Measurements from ENCODE around the gene LRIG3.
"Not testable (repeated sequence)": the region's sequence is repeated elsewhere in the genome, so short reads cannot be mapped to it uniquely, and the experiment has no call there.

LRIG3 gene

DNA sequence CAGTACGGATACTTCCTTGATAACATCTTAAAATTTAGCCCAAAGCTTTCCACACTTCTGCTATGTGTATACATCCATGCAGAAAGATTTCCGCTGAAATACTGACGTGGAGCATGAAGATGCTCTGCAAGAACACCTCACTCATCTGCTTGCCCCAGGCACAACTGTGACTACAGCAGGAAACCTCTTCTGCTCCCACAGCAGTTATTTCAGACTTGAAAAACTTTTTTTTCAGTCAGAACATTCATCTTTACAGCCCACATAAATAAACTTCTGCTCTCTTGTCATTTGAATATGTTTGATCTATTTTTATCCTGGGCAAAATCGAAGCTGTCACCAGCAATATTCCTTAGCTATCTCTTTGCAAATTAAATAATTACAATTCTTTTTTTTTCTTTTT, 6.8 kb upstream of the LRIG3 start:
- DNase-seq, result no peak

DNA sequence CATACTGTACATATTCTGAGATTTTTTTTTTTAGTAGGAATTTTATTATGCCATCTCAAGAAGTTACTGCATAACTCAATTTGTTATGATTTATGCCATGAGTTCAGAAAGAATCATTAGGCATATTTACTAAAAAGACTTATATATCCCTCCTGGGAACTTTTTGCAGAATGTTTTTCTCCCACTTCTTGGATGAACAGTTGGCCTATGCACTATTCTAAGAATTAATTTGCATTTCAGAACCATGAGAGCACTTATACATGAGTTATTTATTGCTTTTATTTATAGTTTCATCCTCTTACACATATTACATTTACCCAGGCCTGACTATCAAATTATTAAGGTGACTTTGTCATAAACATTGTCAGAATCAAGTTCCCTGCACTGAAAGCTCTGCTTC, 6.3 kb upstream of the LRIG3 start:
- DNase-seq, result no peak

DNA sequence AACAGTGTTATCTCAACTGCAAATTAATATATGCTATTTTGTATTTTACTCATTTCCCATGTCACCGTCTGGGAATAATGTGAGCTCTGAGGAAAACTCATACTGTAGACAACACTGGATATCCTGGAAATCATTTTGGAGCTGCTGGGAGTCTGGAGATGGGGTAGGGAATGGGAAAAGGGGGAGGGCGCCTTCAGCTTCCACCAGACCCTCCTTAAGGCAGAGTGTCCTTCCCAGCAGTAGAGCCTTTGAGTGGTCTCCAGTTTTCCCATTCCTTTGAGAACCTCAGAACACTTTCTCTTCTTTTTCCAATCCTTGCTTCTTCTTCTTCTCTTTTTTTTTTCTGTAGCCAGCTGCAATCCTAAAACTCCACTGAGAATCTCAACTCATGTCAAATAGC, 5.4 kb upstream of the LRIG3 start:
- DNase-seq, result no peak

DNA sequence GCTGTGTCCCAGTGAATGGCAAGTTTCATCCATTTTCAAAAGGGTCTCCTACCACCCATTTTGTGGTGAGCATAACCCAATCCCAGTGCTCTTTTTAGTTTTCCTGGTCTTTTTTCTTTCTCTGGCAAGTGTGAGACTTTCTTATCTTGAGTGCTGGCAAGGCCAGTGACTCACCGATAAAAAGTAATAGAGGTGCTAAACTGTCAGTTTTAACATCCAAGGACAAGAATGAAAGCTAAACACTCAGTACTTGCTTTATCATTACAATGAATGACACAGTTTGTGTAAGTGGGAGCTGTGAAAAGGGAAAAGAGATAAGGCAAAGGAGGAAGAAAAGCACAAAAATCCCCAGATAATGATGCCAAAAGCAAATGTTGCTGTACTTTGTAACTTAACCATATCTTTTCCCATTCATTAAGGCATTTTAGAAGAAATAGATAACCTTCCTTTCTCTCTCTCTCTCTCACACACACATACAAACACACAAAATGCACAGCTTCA, 4.9 kb upstream of the LRIG3 start:
- DNase-seq, result no peak

DNA sequence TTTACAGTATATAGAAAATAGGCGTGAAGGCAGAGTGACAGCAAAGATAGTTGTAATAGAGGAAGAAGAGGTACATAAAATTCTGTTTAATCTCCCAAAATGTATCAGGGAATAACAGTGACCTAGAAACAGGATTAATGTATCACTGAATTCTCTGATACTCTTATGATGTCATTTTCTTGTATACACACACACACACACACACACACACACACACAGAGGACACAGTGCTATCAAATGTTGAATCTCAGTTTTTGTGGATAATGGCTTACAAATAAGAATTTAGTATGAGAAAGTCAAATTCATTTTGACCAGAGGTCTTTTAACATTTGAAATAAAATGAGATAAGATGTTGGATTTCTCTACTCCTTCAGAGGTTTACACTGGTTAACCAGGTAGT, 4.3 kb upstream of the LRIG3 start:
- no peak for DNase-seq

DNA sequence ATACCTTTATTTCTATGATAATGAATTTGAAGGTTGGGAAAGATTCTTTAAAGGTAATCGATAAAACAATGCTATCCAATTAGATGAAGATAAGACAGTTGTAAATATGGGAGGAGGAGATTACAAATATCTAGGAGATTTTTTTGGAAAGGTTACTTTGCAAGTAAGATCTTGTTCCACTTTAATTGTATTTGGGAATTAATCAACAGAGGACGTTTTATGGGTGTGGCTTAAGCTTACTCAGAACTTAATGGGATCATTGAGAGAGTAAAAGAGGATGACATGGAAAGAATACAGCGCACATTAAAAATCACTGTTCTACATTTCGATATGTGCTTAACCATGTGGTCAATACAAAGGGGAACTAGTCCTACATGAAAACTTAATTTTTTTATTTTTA, 3.5 kb upstream of the LRIG3 start:
- no peak for DNase-seq

DNA sequence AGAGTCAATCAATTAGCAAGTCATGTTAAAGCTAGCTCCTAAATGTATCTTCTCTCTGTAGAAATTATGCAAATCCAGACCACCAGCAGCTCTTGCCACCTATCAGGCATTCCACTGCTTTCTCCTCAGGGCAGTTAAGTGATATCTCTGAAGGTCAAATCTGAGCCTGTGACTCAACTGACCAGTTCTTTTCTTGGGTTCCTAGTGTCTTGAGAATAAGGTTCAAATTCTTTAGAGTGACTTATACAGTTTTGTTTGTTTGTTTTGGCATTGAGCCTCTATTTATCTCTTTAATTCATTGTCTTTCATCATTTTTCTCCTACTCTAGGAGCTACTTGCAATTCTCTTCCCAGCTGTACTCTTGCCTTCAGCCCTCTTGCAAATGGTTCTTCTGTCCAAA, 2.5 kb upstream of the LRIG3 start:
- no peak for DNase-seq

DNA sequence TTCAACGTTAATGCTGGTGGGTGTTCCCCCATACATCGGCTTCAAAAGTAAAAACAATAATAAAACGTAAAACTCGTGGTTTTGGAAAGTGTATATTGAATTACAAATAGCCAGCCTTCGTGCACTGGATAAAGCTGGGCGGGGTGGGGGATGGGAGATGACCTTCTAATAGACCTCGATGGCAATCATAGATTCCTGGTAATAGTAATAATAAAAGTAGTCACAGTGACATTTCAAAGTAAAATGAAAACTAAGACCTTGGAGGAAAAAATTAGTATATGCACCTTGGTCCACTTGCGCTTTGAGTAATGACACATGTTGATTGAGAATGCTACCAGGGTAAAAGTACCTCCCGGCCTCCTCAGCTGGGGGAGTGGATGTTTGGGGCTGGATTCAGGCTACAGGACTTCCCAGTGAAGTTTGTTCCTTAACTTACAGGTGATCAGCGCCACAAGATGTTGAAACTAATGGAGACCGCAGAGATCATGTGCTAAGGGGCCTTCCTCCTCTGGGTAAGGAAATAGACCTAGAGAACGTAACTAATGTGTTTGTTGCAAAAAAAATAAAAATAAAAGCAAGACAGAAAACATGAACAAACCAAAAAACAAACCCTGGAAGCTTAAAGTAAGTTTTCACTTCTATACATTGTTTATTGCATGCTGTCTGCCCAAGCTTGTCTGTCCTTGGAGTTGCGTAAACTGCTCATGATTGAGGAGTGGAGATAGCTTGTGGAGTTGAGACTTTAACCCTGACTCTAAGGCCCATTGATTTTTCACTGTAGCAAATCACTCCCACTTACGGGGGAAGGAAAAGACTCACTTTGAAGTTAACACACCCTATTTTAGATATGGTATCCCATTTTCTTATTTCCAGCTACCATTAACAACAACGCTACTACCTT, 907 bp upstream of the LRIG3 start:
- DNase-seq, result no peak

DNA sequence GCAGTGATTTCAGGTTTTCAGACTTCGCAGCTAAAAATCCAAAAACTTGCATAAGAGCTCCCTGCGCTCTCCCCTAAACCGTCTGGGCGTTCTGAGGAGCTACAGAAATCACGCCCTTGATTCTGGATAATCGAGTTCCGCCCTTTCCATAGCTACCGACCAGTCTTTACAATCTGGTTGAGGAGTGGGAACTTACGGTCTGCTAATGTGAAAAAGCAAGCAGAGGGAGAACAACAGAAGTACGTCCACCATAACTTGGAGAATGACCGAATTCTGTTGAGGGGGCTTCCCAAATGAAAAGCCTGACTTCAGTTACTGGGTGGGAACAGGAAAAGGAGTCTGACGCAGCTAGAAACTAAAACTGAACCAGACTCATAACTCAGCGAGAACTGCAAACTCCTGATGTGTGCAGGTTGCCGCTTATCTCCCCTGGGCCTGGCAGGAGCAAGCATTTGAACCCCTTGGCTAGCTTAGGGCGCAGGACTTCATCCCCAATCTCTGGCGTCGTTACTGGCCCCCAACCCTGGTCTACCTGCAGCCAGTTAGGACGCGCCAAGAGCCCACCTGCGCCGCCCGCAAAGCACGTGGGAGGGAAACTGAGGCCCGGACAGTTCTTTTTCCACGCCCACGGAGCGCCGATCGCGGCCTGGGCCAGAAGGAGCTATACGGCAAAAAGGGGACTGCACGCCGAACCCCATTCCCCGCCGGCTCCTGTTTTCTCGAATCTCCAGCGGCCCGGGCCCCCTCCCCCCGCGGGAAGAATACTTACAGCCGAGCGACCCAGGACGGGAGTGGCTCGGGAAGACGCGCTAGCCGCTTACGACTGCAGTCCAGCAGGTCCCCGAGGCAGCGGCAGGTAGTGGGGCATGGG, 838 bp downstream of the LRIG3 start:
- DNase-seq, result peak; percentile 66

DNA sequence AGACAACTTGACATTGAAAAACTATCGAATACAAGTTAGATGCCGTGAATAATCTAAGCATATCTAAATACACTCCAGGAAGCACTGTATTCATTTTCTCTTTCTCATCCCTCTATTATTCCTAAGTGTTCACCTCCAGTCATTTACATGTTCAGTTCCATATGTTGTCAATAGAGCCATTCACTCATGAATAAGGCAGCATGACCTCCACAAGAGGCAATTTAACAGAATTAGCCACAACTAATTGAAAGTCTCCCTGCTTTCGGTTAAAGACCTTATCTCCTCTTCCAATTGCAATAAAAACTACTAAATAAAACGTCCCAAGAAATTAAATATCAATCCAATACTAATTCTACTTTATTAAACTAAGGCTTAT, 1.8 kb downstream of the LRIG3 start:
- DNase-seq, result peak; percentile 36

DNA sequence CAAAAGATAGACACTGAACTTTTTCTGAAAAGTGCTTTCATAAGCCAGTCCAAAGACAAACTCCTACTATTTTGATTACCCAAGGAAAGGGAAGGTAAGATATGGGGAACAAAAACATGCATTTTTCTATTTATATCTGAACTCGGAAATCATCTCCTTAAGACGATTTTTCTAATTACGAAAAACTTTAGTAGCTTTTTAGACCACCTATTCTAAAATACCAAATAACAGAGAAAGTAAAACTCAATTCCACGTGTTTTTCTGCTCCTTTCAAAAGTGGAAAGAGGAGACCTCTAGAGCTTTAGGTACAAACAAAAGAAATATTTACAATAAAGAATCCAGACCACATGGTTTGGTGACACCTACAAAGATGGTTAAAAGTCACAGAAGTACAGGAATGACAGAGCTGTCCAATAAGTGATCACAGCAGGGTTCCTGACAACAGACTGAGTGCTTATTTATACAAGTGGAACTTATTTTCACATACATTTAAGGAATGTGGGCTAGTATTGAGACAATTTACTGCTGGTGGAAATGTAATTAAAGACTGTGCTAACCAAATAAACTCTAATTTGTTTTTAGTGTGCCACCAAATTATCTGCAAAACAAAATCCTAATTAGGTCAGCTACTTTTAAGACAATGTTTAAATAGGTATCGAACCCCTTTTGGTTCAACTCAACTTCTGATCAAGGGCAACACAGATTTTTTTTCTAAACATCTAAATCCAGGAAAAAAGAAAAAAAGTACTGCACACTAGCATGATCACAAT, 2.4 kb downstream of the LRIG3 start:
- peak; percentile 40 for DNase-seq

DNA sequence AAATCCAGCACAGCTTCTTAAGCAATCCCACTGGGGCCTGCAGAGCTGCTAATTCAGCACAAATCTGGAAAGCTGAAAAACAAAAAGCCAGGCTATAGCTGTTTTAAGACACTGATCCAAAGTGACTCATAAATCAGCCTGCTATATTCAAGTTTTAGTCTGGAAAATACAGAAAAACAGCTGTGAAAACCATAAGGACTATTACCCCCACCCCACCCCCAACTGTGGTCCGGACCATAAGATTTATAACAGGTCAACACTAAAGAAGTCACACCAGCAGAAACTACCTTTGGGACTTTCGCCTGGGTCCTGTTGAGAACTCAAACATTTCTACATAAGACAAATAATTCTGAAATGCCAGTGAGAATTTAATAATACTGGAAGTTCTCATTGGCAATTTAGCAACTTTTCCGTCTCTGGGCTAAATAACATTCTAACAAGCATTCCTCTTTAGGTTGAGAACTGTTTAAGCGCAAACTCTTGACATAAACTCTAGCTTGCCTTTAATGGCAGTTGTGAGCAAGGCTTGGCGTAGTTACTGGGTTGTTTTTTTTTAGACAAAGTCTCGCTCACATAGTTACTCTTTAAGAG, 3.3 kb downstream of the LRIG3 start:
- DNase-seq, result peak; percentile 21

DNA sequence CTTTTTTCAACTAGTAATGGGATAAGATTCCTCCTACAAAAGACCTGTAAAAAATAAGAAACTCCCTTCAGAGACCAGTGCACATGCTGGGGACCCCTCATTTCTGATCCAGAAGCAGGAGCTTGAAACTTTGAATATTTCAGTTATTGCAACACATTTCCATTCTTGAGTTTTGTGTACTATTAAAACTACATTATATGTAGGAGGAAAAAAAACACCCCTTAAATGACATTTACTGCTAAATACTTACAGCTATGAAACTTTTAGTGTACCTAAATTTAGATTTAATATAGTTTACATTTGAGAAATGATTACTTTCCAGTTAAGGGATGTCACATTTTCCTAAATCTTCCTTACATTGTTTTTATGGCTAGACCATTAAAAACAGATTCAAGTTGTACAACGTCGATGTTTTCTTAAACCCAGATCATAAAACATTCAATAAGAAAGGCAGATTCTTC, 4.1 kb downstream of the LRIG3 start:
- no peak for DNase-seq

DNA sequence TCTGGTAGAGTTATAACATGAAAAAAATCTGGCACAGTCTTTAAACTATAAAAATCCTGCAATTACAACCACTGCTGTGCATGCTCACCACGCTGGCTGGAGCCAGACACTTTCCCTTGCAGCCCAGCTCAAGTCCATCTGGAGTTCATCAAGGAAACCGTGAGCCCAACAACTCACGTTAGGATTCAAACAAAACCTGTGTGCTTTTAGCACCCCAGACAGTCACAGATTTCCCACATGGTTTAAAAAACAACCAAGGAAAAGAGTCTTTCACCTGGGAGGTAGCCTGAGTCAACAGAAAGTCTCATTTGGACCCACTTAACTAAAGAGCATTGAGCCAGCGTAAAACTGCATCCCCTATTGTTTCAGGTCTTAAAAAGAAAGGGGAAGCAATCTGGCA, 4.7 kb downstream of the LRIG3 start:
- DNase-seq, result peak; percentile 67

DNA sequence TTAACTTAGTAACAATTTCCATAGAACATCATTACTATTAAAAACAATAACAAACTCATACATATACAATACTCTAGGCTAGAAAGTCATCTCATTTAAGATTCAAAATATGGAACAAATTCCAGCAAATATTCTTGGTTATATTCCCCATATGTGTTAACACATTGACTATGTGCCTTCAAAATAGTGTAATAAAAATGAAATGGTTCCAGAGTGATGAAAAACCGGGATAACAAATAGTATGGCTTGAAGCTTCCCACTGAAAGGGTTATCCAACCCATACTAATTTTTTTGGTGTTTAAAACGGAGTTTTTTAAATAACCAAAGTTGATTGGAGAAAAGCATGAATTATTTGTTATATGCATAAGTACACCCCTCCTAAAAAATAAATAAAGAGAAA, 5.3 kb downstream of the LRIG3 start:
- DNase-seq, result no peak

DNA sequence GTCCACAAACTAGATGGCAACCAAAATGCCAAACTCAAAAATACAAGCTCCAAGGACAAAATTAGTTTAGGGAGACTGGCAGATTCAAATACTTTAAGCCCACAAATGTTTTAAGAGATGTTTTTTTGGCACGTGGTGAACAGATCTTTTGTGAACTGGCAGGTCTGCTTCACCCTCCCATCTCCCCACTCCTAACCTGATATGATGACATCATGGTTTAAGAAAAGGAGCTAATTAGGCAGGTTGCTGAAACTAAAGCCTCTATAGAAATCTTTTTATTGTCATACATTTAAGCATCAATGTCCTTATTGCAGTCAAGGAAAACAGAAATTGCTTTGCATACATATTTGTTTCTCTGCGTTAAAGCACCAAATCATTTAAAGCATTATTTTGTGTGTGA, 5.8 kb downstream of the LRIG3 start:
- DNase-seq, result peak; percentile 11

DNA sequence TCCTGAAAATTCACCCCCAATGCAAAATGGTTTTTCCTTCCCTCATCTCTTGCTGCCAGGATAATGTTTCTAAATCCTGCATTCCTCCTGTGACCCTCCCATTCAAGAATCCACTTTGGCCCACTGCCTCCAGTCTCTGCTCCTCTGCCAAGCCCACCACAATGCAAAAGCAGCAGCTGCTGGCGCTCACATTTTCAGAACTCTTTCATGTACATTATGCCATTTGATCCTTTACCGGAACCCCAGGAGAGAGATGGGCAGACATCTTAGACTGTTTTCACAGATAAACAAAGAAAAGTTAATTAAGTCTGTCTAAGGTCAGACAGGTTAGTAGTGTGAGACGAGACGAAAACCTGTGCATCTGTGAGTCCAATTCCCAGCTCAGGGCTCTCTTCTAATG, 12.9 kb downstream of the LRIG3 start:
- DNase-seq, result no peak

DNA sequence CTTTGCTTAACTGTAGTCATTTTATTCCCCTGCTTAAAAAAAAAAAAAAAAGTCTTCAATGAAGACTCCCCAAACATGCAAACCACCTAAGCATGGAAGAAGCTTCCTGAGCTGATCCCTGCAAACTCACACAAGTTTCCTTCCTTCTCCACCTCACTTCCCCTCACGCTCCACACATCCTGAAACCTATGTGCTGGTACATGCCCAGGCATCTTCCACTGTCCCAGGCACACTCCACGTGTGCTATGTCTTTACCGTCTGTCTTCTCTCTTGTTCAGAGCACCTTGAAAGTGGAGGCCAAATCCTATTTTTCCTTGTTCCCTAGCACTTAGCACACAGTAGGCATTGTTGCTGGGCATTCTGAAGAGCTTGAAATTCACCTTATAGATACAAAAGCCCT, 13.4 kb downstream of the LRIG3 start:
- no peak for DNase-seq

DNA sequence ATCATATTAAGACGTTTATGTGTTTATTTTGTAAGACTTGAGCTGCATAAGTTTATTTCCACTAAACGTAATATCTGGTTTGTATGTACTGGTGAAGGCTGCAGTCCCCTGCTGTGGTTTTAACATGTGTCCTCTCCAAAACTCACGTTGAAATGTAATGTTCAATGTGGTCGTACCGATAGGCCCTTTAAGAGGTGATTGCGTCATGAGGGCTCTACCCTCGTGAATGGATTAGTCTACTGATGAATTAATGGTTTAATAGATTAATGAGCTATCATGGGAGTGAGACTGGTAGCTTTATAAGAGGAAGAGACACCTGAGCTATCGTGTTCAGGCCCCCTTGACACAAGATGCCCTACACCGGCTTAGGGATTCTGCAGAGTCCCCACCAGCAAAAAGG, 14.9 kb downstream of the LRIG3 start:
- no peak for DNase-seq

DNA sequence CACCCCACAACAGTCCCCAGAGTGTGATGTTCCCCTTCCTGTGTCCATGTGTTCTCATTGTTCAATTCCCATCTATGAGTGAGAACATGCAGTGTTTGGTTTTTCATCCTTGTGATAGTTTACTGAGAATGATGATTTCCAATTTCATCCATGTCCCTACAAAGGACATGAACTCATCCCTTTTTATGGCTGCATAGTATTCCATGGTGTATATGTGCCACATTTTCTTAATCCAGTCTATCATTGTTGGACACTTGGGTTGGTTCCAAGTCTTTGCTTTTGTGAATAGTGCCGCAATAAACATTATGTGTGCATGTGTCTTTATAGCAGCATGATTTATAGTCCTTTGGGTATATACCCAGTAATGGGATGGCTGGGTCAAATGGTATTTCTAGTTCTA, 17.6 kb downstream of the LRIG3 start:
- DNase-seq, result not testable (repeated sequence)

DNA sequence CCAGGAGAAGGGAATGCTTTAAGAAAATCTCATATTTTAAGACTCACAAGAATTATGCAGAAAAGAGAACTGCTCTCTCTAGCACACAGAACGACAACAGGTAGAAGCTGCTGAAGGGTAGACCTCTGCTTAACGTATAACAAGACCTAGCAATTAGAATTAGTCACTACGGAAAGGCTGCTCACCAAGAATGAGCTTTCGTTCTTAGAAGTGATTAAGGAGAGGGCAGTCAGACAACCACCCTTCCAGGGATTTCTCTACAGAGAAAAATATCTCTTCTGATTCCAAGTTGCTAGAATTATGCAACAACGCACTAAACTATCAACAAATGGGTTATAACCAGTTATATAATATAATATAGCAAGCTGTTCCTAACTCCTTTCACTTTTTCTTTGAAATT, 18.6 kb downstream of the LRIG3 start:
- DNase-seq, result no peak

DNA sequence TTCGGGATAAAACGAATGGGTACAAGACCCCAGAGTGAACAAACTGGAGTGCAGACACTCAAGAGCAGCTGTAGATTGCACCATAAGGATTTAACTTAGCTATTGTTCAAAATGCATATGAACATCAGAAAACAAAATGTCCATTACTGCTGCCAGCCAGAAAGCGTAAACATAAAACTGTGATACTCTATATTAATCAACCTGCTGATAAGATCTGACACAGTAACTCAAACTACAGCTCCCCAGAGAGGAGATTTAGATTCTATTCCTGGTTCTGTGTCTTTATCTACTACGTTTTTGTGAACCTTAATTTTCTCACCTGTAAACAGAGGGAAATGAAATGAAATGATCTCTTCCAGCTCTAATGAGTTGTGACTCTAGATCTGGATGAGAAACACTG, 22.3 kb downstream of the LRIG3 start:
- no peak for DNase-seq

DNA sequence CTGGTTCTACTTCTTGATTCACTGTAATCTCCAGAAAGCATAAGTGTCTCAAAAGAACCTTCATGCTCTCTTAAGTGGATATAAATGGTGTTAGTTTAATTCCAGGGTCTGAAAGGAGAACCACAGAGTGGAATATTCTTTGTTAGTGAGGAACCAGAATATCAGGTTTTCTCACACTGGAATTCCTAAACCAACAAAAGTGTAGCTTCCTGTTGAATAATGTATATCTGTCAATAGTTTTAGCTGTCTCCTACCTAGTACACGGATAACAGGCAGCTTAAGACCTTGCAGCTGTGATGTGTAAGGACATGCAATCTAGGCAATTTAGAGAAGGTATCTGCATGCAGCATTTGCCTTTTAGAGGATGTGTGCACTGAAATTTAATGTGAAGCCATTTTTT, 24.0 kb downstream of the LRIG3 start:
- DNase-seq, result peak; percentile 53

Data from NCI-H345 (cell line).